ENCODE data around the gene SPDEF.

DNA sequence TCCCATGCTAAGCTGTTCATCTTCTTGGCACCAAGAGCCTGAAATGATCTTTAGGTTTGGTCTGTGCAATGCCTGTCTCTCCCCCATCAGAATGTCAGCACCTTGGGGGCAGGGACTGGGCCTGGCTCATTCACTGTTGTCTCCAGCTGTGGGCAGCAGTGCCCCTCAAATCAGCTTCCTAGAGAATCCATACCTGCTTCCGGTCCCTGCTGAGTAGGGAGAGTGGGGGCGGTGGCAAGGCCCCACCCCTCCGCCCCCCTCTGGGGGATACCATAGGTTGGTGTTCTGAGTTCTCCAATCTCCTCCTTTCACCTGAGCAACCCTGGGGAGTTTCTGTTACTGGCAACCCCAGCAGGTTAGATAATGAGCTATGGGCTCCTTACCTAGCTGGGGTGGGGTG is 19.2 kb upstream of the SPDEF start:
- TF ChIP-seq CTCF (IDR thresholded peaks at IDR 0.05), result no peak
- no peak for TF ChIP-seq POLR2A (IDR thresholded peaks at IDR 0.05)
